Mesothelial cell of epicardium (in vitro differentiated cells): ENCODE measurements around the gene CASP14. TPM values are rescaled to one million over a fixed set of nuclear protein-coding genes. Genes with fewer than 3 reads are reported as not detected.

Experiments
- DNase-seq, 2 experiments: peaks; one replicate each; pipeline ENCODE4 v3.0.0; 2021; ENCODE audit warnings: low spot score in 2 of 2; ENCODE audit not compliant: unreplicated experiment in 2 of 2
- H3K27ac Mint-ChIP-seq: 2 replicates; pipeline ENCODE4 v1.8.0; 2021; ENCODE audit warnings: mixed read lengths
- H3K27me3 Mint-ChIP-seq: 2 replicates; pipeline ENCODE4 v1.8.0; 2021; ENCODE audit warnings: low read depth, mixed read lengths
- H3K36me3 Mint-ChIP-seq: 2 replicates; pipeline ENCODE4 v1.8.0; 2021; ENCODE audit warnings: mixed read lengths
- H3K4me1 Mint-ChIP-seq: 2 replicates; pipeline ENCODE4 v1.8.0; 2021; ENCODE audit warnings: mixed read lengths
- H3K4me3 Mint-ChIP-seq: 2 replicates; pipeline ENCODE4 v1.8.0; 2021; ENCODE audit warnings: mild to moderate bottlenecking, moderate library complexity, mixed read lengths
- H3K9me3 Mint-ChIP-seq: 2 replicates; pipeline ENCODE4 v1.8.0; 2021; ENCODE audit warnings: mixed read lengths
- total RNA-seq: library from RNA; stranded (reverse); gene quantifications from 3 replicates; pipeline ENCODE4 v1.2.1, GENCODE V29; 2021
- TF ChIP-seq, protein P1 (sequence below): fragments of 200-600 bp; sonication (generic); IDR thresholded peaks from one replicate; pipeline ENCODE4 v1.5.0; 2021; ENCODE audit warnings: antibody characterized with exemption; ENCODE audit not compliant: unreplicated experiment

The CASP14 gene
- total RNA-seq, 1 donor from 2014 or later, result not detected

DNA sequence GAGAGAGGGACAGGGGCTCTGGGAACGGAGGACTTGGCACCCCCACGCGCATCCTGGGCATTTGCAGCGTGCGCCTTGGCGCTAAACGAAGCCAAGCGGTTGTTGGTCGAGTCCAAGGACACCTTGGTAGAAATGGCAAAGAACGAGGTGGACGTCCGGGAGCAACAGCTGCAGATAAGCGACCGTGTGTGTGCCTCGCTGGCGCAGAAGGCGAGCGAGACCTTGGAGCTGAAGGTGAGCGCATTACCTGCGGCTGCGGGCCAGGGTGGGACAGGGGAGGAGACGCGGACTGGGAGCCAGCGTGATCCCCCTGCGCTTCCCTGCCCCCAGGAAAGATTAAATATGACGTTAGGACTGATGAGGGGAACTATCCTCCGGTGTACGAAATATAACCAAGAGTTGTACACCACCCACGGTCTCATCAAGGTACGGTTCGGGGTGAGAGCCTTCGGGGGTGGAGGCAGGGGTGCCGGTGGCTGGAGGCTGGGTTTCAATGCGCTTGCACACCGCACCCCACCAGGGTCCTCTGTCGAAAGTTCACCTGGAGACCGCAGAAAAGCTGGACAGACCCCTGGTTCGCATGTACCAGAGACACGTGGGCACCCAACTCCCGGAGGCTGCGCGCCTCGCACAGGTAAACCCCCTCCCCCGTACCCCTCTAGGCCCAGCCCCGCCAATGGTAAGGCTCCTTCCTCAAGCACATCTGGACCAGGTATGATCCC is 27.8 kb upstream of the CASP14 start:
- TF ChIP-seq, protein P1, sequence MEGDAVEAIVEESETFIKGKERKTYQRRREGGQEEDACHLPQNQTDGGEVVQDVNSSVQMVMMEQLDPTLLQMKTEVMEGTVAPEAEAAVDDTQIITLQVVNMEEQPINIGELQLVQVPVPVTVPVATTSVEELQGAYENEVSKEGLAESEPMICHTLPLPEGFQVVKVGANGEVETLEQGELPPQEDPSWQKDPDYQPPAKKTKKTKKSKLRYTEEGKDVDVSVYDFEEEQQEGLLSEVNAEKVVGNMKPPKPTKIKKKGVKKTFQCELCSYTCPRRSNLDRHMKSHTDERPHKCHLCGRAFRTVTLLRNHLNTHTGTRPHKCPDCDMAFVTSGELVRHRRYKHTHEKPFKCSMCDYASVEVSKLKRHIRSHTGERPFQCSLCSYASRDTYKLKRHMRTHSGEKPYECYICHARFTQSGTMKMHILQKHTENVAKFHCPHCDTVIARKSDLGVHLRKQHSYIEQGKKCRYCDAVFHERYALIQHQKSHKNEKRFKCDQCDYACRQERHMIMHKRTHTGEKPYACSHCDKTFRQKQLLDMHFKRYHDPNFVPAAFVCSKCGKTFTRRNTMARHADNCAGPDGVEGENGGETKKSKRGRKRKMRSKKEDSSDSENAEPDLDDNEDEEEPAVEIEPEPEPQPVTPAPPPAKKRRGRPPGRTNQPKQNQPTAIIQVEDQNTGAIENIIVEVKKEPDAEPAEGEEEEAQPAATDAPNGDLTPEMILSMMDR, result no peak
- Mint-ChIP-seq H3K4me1 (no peaks in the 10 kb centered on the region), H3K4me3 (no peak overlapping the region), H3K36me3 (peaks cover 2% of the 10 kb centered on the region), H3K27me3 (no peaks in the 10 kb centered on the region), H3K27ac (no peak overlapping the region), H3K9me3 (peaks cover 23% of the 10 kb centered on the region)
- DNase-seq, result no peak

DNA sequence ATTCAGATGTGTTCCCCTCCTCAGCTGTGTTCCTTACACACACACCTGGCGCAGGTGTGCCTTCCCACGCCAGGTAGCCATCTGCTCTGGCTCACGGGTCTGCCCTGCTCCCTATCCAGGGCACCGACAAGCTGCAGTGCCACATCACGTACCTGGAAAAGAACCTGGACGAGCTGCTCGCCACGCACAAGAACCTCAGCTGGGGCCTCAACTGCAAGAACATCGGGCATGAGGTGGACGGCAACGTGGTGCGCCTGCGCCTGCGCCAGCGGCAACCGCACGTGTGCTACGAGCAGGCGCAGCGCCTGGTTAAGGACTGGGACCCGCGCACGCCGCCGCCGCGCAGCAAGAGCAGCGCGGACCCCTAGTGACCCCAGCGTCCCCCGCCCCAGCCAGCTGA is 26.5 kb upstream of the CASP14 start:
- H3K9me3 Mint-ChIP-seq, result peaks cover 19% of the 10 kb centered on the region
- H3K36me3 Mint-ChIP-seq, result no peaks in the 10 kb centered on the region
- TF ChIP-seq, protein P1, result no peak
- DNase-seq, result no peak
- H3K4me1 Mint-ChIP-seq, result no peaks in the 10 kb centered on the region
- H3K27ac Mint-ChIP-seq, result no peak overlapping the region
- H3K4me3 Mint-ChIP-seq, result no peak overlapping the region
- no peaks in the 10 kb centered on the region for H3K27me3 Mint-ChIP-seq

DNA sequence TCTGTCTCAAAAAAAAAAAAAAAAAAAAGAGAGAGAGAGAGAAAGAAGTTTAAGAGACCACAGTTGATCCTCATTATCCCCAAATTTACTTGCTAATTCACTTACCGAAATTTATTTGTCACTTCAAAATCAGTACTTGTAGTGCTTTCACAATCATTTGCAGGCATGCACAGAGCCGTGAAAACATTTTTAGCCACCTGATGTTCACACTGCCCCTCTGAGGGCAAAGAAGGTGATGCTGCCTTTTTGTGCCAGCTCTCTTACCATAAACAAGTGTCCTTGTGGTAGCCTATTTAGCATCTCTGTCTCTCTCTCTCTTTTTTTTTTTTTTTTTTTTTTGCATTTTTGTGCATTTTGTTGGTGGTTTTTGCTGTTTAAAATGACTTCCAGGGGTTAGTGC is 24.1 kb upstream of the CASP14 start:
- Mint-ChIP-seq H3K27ac (no peak overlapping the region), H3K4me3 (no peak overlapping the region), H3K9me3 (peaks cover 20% of the 10 kb centered on the region), H3K27me3 (no peaks in the 10 kb centered on the region), H3K36me3 (no peaks in the 10 kb centered on the region), H3K4me1 (no peaks in the 10 kb centered on the region)
- TF ChIP-seq, protein P1, result no peak
- DNase-seq, result no peak

DNA sequence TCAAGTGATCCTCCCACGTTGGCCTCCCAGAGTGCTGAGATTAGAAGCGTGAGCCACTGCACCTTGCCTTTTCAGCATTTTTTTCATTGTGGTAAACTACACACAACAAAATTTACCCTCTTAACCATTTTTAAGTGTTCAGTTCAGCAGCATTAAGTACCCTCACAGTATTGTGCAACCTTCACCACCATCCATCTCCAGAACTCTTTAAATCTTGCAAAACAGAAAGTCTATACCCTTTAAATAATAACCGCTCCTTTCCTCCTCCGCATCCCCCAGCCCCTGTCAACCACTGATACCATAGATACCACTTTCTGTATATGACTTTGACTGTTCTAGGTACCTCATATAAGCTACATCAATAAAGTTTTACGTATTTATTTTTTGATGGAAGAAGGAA is 20.8 kb upstream of the CASP14 start:
- H3K4me3 Mint-ChIP-seq, result no peak overlapping the region
- H3K36me3 Mint-ChIP-seq, result no peaks in the 10 kb centered on the region
- no peak for DNase-seq
- TF ChIP-seq, protein P1, result no peak
- no peaks in the 10 kb centered on the region for H3K27me3 Mint-ChIP-seq
- H3K27ac Mint-ChIP-seq, result no peak overlapping the region
- no peaks in the 10 kb centered on the region for H3K4me1 Mint-ChIP-seq
- H3K9me3 Mint-ChIP-seq, result peaks cover 35% of the 10 kb centered on the region

DNA sequence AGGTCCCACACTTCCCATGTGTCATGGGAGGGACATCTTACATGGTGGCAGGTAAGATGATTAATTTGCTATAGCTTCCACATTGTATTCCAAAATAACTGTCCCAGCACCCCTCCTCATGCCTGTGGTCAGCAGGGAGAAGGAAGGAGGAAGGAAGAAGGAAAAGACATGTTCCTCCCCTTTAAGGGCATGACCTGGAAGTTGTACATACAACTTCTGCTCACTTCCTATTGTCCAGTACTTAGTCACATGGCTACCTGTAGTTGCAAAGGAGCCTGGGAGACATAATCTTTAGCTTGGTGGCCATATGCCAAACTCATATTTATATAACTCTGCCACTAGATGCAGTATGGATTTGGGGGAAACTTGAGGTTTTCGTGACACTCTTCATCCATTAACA is 17.6 kb upstream of the CASP14 start:
- TF ChIP-seq, protein P1, result no peak
- DNase-seq, result no peak
- Mint-ChIP-seq H3K27ac (no peak overlapping the region), H3K9me3 (peaks cover 41% of the 10 kb centered on the region), H3K4me1 (no peaks in the 10 kb centered on the region), H3K36me3 (no peaks in the 10 kb centered on the region), H3K4me3 (no peak overlapping the region), H3K27me3 (no peaks in the 10 kb centered on the region)
